HG03097 (cell line): Measurements from ENCODE around the gene BNIP1.

ENCODE experiments used
- ATAC-seq: cut with Tn5 transposase; IDR thresholded peaks from one replicate; pipeline ENCODE4 v1.9.1; 2021; ENCODE audit not compliant: unreplicated experiment, low FRiP score

Gene BNIP1

GRCh38 chr5:173163219-173163618 is 18.9 kb downstream of the BNIP1 start:
- ATAC-seq = no peak

DNA sequence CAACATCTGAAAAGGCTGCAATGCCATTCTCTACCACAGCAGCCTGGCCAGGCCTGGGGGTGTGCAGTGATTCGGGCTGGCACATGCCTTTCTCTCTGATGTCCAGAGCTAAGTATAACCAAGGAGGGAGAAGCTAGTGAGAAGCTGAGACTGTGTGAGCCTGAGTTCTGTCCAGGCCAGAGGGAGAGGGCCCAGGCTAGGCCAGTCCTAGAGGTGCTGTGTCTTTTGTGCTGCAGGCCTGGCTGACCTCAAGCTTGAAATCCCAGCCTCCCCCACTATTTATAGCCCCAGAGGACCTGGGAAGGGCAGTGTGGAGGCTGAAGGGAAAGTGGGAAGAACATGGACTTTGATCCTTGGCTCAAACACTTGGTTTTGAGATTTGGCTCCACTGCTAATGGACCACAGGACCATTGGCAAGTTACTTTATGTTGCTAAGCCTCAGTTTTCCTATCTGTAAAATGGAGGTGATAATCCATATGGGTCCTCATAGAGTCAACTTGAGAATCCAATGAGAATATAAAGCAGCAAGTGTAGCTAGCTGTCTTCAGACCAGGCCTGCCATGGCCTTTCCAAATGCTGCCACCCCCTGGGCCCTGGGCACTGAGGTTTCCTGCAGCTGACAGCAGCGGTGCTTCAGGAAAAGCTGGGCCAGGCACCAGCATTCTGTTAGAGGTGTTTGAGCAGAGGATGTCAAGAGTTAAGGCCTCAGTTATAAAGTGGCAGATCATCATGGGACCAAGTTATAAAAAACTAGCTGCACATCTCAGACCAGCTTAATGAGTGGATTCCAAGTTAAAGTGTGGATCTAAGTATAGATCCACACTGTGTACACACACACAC is 21.1 kb downstream of the BNIP1 start:
- ATAC-seq = no peak

DNA sequence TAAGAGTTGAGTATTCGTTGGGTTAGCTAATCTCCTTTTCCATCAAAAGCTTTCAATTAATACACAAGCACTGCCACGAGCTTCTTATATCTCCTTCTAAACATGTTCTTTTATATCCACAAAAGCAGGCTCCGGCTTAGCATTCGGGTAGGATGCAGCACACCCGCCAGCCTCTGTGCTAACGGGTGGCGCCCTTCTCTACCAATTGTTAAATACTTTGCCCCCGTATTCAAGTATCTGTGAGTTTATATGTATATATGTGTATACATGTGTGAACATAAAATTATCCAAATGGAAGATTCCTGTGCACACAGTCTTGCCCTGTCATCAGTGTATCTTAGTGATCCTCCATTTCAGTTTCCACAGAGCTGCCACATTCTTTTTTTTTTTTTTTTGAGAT is 27.8 kb downstream of the BNIP1 start:
- ATAC-seq = no peak

- no peak for ATAC-seq
Measured at GRCh38 chr5:173175523-173175922, 31.2 kb downstream of the BNIP1 start.

- no peak for ATAC-seq
Measured at GRCh38 chr5:173178369-173178910, 34.1 kb downstream of the BNIP1 start.

- no peak for ATAC-seq
Measured at GRCh38 chr5:173180331-173180730, 36.0 kb downstream of the BNIP1 start.

DNA sequence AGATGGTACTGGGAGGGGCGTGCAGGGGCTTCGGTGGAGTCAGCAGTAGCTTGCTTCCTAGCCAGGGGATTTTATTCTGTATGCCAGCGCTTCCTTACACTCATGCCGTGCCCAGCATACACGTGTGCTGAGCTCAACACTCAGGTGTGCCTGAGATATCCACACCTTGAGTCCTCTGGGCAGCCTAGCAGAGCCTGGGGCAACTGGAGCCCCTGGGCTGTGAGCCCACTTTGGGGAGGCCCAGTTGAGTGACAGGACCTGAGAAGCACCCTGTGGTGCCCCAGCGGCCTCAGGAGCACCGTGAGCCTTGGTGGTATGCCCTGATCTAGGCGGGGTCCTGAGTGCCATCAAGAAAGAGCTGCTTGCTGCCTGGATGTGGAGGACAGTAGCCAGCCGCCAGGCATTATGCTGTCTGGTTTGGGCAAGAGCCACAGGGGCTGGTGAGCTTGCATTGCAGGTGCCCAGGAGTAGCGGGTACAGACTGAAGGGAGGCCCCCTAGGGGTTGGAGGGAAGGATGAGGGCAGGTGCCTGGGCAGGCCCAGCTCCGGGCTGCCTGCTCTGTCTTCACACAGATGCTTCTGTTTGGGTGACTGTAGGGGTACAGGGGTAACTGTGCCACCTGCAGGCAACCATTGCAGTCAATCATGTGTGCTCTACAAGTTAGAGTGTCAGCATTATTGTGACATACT is 42.9 kb downstream of the BNIP1 start:
- ATAC-seq = no peak

DNA sequence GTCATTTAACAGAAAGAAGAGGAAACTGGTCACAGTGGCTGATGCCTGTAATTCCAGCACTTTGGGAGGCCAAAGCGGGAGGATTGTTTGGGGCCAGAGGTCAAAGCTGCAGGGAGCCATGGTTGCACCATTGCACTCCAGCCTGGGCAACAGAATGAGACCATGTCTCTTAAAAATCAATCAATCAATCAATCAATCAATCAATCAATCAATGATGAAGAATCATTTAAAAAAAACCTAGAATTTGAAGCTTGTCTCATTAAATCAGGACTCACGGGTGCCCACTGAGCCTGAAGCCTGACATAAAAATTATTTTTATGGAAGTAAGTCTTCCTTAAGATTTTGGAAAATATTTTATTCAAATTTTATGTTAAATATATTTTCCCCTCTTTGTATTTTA is 43.9 kb downstream of the BNIP1 start:
- ATAC-seq = no peak

- no peak for ATAC-seq
Measured at GRCh38 chr5:173191015-173191414, 46.7 kb downstream of the BNIP1 start.

GRCh38 chr5:173191561-173191960 is 47.2 kb downstream of the BNIP1 start:
- no peak for ATAC-seq

DNA sequence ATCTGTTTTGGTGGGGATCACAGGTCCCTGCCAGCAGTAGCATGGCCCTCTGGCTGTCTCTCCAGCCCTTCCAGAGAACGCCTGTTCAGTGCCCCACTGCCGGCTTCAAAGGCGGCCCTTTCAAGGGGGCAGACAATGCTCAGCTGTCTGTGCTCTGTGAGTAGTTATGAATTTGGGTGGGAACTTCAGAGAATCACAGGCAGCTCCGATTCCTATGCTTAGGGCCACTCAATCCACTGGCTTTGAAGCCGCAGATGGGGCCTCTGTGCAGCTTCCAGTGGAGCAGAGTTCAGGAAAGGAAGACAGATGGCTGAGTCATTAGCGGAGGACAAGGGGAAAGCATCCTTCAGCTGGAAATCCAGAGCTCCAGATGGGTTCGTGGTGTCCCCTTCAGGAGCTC is 48.2 kb downstream of the BNIP1 start:
- no peak for ATAC-seq

- no peak for ATAC-seq
Measured at GRCh38 chr5:173196133-173196952, 52.0 kb downstream of the BNIP1 start.

DNA sequence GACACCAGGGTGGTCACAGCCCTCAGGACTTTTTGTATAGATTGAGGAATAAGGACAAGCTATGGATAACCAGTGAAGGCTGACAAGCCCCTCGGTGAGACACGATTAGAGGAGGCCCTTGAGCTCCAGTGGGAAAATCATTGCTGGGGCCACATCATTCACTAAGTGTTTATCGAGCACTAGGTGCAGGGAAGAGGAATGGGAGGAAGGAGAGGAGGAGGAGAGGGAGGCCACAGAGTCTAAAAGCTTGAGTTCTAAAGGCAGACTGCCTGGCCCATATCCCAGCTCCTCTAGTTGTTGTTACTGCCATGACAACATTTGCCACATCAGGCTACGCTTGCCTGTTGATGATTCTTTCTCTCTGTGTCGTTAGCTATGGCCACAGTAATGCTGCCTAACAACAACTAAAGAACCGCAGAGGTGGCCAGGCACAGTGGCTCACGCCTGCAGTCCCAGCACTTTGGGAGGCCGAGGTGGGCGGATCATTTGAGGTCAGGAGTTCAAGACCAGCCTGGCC is 53.1 kb downstream of the BNIP1 start:
- ATAC-seq = no peak

DNA sequence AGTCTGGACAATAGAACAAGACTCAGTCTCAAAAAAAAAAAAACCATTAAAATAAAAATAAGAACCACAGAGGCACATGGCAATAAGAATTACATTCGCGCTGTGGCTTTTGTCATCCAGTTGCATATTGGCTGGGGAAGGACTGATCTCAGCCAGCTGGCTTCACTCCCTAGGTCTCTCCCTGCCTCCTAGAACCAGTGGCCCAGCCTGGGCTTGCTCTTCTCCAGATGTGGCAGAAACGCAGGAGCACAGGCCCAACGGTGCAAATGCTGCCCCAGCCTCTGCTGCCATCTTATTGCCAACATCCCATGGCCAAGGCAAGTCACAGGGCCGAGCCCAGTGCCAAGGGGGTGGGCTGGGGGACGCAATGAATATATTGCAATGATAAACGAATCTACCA is 53.7 kb downstream of the BNIP1 start:
- ATAC-seq = no peak

- no peak for ATAC-seq
Measured at GRCh38 chr5:173200356-173200755, 56.0 kb downstream of the BNIP1 start.

GRCh38 chr5:173201636-173202265 is 57.4 kb downstream of the BNIP1 start:
- ATAC-seq = no peak

- ATAC-seq = no peak
Measured at GRCh38 chr5:173202266-173202875, 58.0 kb downstream of the BNIP1 start.

GRCh38 chr5:173204185-173204979 is 60.1 kb downstream of the BNIP1 start:
- no peak for ATAC-seq

DNA sequence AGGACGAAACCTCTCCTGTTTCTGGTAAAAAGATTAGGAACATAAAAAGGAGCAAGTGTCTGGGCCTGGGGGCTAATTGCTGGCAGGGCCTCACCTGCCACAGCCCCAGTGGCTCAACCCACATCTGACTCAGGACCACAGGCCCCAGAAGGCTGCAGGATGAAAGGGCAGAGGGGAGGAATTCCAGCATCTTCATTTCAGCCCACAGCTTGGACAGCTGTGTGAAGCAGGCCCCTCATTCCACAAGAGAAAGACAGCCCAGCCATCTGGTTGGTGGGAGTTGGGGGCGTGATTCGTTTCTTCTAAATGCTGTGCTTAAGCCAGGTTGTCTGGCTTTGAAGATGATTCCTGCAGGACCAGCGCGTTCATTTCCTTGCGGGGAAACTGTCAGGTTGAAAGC is 61.6 kb downstream of the BNIP1 start:
- no peak for ATAC-seq
